Spleen (tissue), 11 donors: ENCODE measurements around the gene ACBD7. TPM values are rescaled to one million over a fixed set of nuclear protein-coding genes. Genes with fewer than 3 reads are reported as not detected.

Experiments
- DNase-seq: peaks from one replicate; pipeline ENCODE4 v3.0.0-alpha.2; 2020
- H3K27ac ChIP-seq, 8 donors: fragments of 200-600 bp; sonication (generic) in 7 of 8; 1 replicate in 4 of 8; 2 replicates in 4 of 8; pipeline versions ENCODE4 v1.5.0 to v1.8.0; 2016 to 2021; ENCODE audit warnings: inconsistent platforms in 4 of 8, mild to moderate bottlenecking in 4 of 8, moderate library complexity in 1 of 8
- H3K27me3 ChIP-seq, 7 donors: fragments of 200-600 bp; sonication (generic) in 6 of 7; replicated peaks in 1 of 7; 1 replicate in 4 of 7; 2 replicates in 3 of 7; pipeline versions ENCODE4 v1.5.0 to v1.8.0; 2016 to 2021; ENCODE audit warnings: inconsistent platforms in 3 of 7, mild to moderate bottlenecking in 1 of 7
- H3K36me3 ChIP-seq, 6 donors: fragments of 200-600 bp; sonication (generic) in 5 of 6; 1 replicate in 4 of 6; 2 replicates in 2 of 6; pipeline versions ENCODE4 v1.5.0 to v1.8.0; 2016 to 2021; ENCODE audit warnings: inconsistent platforms in 2 of 6
- H3K4me1 ChIP-seq, 6 donors: fragments of 200-600 bp; sonication (generic) in 5 of 6; 1 replicate in 3 of 6; 2 replicates in 3 of 6; pipeline versions ENCODE4 v1.5.0 to v1.8.0; 2016 to 2021; ENCODE audit warnings: inconsistent platforms in 3 of 6
- H3K4me3 ChIP-seq, 8 donors: fragments of 200-600 bp; sonication (generic) in 7 of 8; 1 replicate in 4 of 8; 2 replicates in 4 of 8; pipeline versions ENCODE4 v1.5.0 to v1.8.0; 2016 to 2021; ENCODE audit warnings: inconsistent platforms in 4 of 8, mild to moderate bottlenecking in 4 of 8, moderate library complexity in 2 of 8
- H3K9me3 ChIP-seq, 8 donors: fragments of 200-600 bp; sonication (generic) in 7 of 8; 1 replicate in 4 of 8; 2 replicates in 4 of 8; pipeline versions ENCODE4 v1.5.0 to v1.8.0; 2016 to 2021; ENCODE audit warnings: inconsistent platforms in 4 of 8
- POLR2A ChIP-seq, 3 donors: fragments of 450-650 bp; IDR thresholded peaks; one replicate each; pipeline ENCODE4 v1.5.1; 2017; ENCODE audit warnings: antibody characterized with exemption in 3 of 3, mild to moderate bottlenecking in 1 of 3
- POLR2AphosphoS5 ChIP-seq, 3 donors: sonication (generic); formaldehyde crosslinking; IDR thresholded peaks; one replicate each; pipeline ENCODE4 v1.5.1; 2017; ENCODE audit warnings: antibody characterized with exemption in 3 of 3
- WGBS, 5 donors: extraction: QIAGEN DNeasy Blood & Tissue Kit in 3 of 5; methylation state at CpG; one replicate each; pipeline versions ENCODE4 v1.1.5 to v1.1.7; 2013 to 2018; 5-methylcytosine and 5-hydroxymethylcytosine counted together
- intact Hi-C: fragments of 100-400 bp; cut with DNase I; formaldehyde crosslinking; loops from one replicate; pipeline ENCODE4 v1.15.0; 2023; ENCODE audit warnings: low total_unique reads
- polyA plus RNA-seq, 3 donors: library from polyadenylated mRNA; stranded (reverse); fragments of 200-250 nt; gene quantifications; one replicate each; pipeline ENCODE4 v1.2.1, GENCODE V29; 2013
- total RNA-seq, 7 donors: library from RNA; depleted of rRNA in 3 of 7; stranded (reverse); fragments of >200 nt in 3 of 7; fragmentation: NEBNext Ultra II Directional in 4 of 7; extraction: Animal tissue kit (Norgen Biotek cat#: 25700) in 4 of 7; gene quantifications; one replicate each; pipeline versions ENCODE4 v1.1.0 to v1.2.1, GENCODE V29; 2016 to 2021
- TF ChIP-seq, protein P1 (sequence below), 11 experiments: fragments of 200-600 bp in 7 of 11; fragments of 450-650 bp in 4 of 11; sonication (generic) in 4 of 11; IDR thresholded peaks in 8 of 11; conservative IDR thresholded peaks in 3 of 11; 1 replicate in 7 of 11; 2 replicates in 4 of 11; pipeline versions ENCODE4 v1.4.0 to v1.8.0; 2016 to 2021; ENCODE audit warnings: antibody characterized with exemption in 11 of 11, inconsistent platforms in 4 of 11, mild to moderate bottlenecking in 1 of 11
- donor health status: healthy with polysubstance abuse.
- donor health status: DM: no; HTN: no; CAD: no; lungs with moderate emphysema.
- donor health status: DM: no; HTN: no; CAD: no.
- donor health status: Bipolar disorder and iron deficiency.
- donor health status: healthy.
- donor health status: DM: no; HTN: no; CAD: no.
- donor health status: DM: yes; HTN: yes; CAD: no.

Gene ACBD7
- total and polyA plus RNA-seq, 10 donors: 0.09 to 0.77 (median 0.10) TPM; not detected in 7

DNA sequence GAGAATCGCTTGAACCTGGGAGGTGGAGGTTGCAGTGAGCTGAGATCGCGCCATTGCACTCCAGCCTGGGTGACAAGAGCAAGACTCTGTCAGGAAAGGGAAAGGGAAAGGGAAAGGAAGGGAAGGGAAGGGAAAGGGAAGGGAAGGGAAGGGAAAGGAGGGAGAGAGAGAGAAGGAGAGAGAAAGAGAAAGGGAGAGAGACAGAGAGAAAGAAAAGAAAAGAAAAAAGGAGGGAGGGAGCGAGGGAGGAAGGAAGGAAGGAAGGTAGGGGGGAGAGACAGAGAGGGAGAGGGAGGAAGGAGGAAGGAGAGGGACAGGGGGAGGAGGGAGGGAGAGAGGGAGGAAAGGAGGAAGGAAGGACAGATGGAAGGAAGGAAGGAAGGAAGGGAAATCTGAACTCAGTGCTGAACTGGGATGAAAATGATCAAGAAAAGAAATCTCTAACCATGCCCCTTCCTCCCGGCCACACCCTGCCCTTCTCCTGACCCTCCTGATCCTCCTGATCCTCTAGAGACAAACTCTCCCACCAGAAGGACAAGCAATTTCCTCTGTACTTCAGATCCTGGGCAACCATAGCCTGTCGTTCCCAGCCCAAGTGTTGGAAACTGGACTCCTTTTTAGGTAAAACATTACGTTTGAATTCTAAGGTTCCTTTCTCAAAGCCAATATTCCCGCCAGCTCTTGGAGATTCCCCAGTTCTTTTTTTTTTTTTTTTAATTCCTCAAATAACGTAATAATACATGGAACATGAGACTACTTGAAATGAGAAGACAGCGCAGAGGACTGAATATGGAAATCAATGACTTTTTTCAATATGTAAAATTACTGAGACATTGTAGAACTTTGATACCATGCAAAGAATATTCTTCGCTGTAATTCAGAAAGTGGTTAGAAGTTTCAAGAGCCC is 47.8 kb upstream of the ACBD7 start:
- Histone ChIP-seq H3K36me3 (peaks cover 0 to 81% (median 22%) of the 10 kb centered on the region in 6 donors), H3K27ac (no peak overlapping the region), H3K9me3 (no peaks in the 10 kb centered on the region), H3K27me3 (no peaks in the 10 kb centered on the region), H3K4me3 (no peak overlapping the region), H3K4me1 (peaks cover 0 to 12% (median 5%) of the 10 kb centered on the region in 6 donors)
- DNase-seq: no peak
- WGBS, 5 donors: 88 to 95% (median 88%) methylated on average over 11 of the region's 11 CpGs
- TF ChIP-seq, protein P1, sequence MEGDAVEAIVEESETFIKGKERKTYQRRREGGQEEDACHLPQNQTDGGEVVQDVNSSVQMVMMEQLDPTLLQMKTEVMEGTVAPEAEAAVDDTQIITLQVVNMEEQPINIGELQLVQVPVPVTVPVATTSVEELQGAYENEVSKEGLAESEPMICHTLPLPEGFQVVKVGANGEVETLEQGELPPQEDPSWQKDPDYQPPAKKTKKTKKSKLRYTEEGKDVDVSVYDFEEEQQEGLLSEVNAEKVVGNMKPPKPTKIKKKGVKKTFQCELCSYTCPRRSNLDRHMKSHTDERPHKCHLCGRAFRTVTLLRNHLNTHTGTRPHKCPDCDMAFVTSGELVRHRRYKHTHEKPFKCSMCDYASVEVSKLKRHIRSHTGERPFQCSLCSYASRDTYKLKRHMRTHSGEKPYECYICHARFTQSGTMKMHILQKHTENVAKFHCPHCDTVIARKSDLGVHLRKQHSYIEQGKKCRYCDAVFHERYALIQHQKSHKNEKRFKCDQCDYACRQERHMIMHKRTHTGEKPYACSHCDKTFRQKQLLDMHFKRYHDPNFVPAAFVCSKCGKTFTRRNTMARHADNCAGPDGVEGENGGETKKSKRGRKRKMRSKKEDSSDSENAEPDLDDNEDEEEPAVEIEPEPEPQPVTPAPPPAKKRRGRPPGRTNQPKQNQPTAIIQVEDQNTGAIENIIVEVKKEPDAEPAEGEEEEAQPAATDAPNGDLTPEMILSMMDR (IDR thresholded peaks at IDR 0.05 in 8 of 11, conservative IDR thresholded peaks at IDR 0.05 in 3 of 11): no peak
- TF ChIP-seq POLR2A (IDR thresholded peaks at IDR 0.05) (no peak), POLR2AphosphoS5 (IDR thresholded peaks at IDR 0.05) (no peak)
- intact Hi-C loops: no loop called here

DNA sequence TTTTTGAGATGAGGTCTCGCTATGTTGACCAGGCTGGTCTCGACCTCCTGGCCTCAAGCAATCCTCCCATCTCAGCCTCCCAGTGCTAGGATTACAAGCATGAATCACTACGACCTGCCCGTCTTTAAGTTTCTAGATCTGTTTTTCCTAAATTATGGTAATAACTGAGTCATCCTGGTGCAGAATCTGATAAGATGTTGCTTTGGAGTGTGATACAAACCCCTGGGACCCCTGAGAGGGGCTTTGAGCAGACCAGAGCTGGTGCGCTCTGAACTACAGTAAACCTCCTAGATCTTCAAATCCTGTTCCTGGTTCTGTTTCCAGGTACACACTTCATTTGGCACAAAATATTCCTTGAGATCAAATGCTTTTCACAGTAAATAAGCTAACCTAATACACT is 42.8 kb upstream of the ACBD7 start:
- 94 to 97% (median 95%) methylated on average over 5 of the region's 5 CpGs for whole genome bisulfite sequencing, 5 donors
- Histone ChIP-seq H3K27ac (no peak overlapping the region), H3K9me3 (no peaks in the 10 kb centered on the region), H3K4me1 (no peaks in the 10 kb centered on the region), H3K36me3 (peaks cover 0 to 87% (median 36%) of the 10 kb centered on the region in 6 donors), H3K4me3 (no peak overlapping the region), H3K27me3 (no peaks in the 10 kb centered on the region)
- no peak for DNase-seq
- TF ChIP-seq POLR2AphosphoS5 (IDR thresholded peaks at IDR 0.05) (no peak), POLR2A (IDR thresholded peaks at IDR 0.05) (no peak)
- TF ChIP-seq, protein P1 (IDR thresholded peaks at IDR 0.05 in 8 of 11, conservative IDR thresholded peaks at IDR 0.05 in 3 of 11): no peak
- intact Hi-C loops: no loop called here

DNA sequence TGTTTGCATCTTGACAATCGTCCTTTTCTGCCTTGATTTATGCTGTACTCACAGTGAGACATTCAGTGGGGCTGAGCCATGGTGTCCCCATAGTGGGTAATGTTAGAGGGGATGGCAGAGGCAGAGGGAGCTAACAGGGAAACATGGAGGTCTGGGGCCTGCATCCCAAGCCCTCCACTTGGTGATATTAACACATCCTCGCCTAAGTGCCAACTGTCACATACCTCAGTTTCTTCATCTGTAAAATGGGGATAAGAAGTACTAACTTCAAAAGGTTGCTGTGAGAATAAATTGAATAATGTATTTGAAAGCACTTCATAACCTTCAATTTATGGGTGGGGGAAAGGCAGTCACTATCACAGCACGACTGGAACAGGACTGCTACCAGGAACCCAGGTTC is 36.3 kb upstream of the ACBD7 start:
- WGBS, 5 donors: 85 to 96% (median 87%) methylated on average over 3 of the region's 3 CpGs
- Histone ChIP-seq H3K27me3 (no peaks in the 10 kb centered on the region), H3K4me1 (no peaks in the 10 kb centered on the region), H3K27ac (no peak overlapping the region), H3K4me3 (no peak overlapping the region), H3K36me3 (peaks cover 0 to 88% (median 21%) of the 10 kb centered on the region in 6 donors), H3K9me3 (no peaks in the 10 kb centered on the region)
- TF ChIP-seq, protein P1 (IDR thresholded peaks at IDR 0.05 in 8 of 11, conservative IDR thresholded peaks at IDR 0.05 in 3 of 11): no peak
- TF ChIP-seq POLR2A (IDR thresholded peaks at IDR 0.05) (no peak), POLR2AphosphoS5 (IDR thresholded peaks at IDR 0.05) (no peak)
- intact Hi-C loops: no loop called here
- DNase-seq: no peak

DNA sequence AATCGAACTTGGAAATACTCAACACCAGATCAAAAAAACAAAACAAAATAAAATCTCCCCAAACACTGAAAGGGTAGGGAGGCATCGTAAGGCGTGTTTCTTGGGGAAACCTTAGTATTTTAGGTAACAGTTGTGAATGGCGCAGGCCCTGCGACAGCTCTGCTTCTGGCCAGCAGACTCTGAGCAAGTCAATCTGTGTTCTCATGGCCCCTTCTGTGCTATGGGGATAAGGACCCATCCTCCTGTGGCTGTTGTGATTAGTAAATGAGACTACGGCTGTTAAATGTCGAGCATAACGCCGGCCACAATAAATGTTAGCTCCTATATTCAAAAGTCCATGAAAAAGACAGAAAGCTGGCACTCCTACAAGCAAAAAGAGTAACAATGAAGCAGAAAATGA is 35.6 kb upstream of the ACBD7 start:
- WGBS, 5 donors: 95 to 97% (median 96%) methylated on average over 9 of the region's 9 CpGs

More for the DNA sequence above, 35.6 kb upstream of the ACBD7 start:
- Histone ChIP-seq H3K4me1 (no peaks in the 10 kb centered on the region), H3K27me3 (no peaks in the 10 kb centered on the region), H3K36me3 (peaks cover 0 to 88% (median 27%) of the 10 kb centered on the region in 6 donors), H3K9me3 (no peaks in the 10 kb centered on the region), H3K27ac (no peak overlapping the region), H3K4me3 (no peak overlapping the region)
- TF ChIP-seq POLR2A (IDR thresholded peaks at IDR 0.05): no peak
- no peak for TF ChIP-seq POLR2AphosphoS5 (IDR thresholded peaks at IDR 0.05)
- TF ChIP-seq, protein P1 (IDR thresholded peaks at IDR 0.05 in 8 of 11, conservative IDR thresholded peaks at IDR 0.05 in 3 of 11): no peak
- intact Hi-C loops: no loop called here
- no peak for DNase-seq
